Motor neuron (in vitro differentiated cells): ENCODE measurements around the gene SCARF2. TPM values are rescaled to one million over a fixed set of nuclear protein-coding genes. Genes with fewer than 3 reads are reported as not detected.
"Not testable (repeated sequence)": the region's sequence is repeated elsewhere in the genome, so short reads cannot be mapped to it uniquely, and the experiment has no call there.

Experiments used
- ATAC-seq, 8 experiments: fragments of 200-7000 bp; cut with Tn5 transposase; replicated peaks in 6 of 8; 2 replicates each; pipeline ENCODE4 v1.8.0; 2021; ENCODE audit warnings: mild to moderate bottlenecking in 8 of 8, moderate library complexity in 8 of 8
- H3K27ac ChIP-seq, 2 donors: fragments of 250-450 bp; sonication (Bioruptor Pico); 2 replicates each; pipeline ENCODE4 v1.9.0; 2021; ENCODE audit warnings: antibody characterized with exemption in 2 of 2, mild to moderate bottlenecking in 2 of 2, moderate library complexity in 1 of 2
- H3K4me1 ChIP-seq, 2 donors: fragments of 250-450 bp; sonication (Bioruptor Pico); replicated peaks in 1 of 2; 2 replicates each; pipeline ENCODE4 v1.6.1; 2021; ENCODE audit warnings: antibody characterized with exemption in 2 of 2, mild to moderate bottlenecking in 2 of 2, moderate library complexity in 1 of 2
- H3K4me3 ChIP-seq, 5 donors: fragments of 250-450 bp; sonication (Bioruptor Pico); 2 replicates each; pipeline ENCODE4 v1.9.0; 2021; ENCODE audit warnings: antibody characterized with exemption in 5 of 5, mild to moderate bottlenecking in 5 of 5, moderate library complexity in 4 of 5
- WGBS, 10 experiments: fragments of 450-650 bp; shearing (Covaris generic); methylation state at CpG; one replicate each; pipeline ENCODE4 v1.0.0; 2022; 5-methylcytosine and 5-hydroxymethylcytosine counted together
- in situ Hi-C, 9 experiments: fragments of 400-800 bp; cut with MboI; loops; one replicate each; pipeline ENCODE4 v1.15.0; 2021; ENCODE audit warnings: low sequenced_read_pairs in 9 of 9, low pct_unique_long_range_greater_than_20kb in 2 of 9; ENCODE audit not compliant: unreplicated experiment in 9 of 9
- total RNA-seq, 8 experiments: library from RNA; unstranded; fragments of 300-600 nt; gene quantifications; 2 replicates each; pipeline versions ENCODE4 v1.2.3 to v1.2.4, GENCODE V29; 2022

SCARF2 gene
- total RNA-seq, 8 experiments from 2014 or later: 1.6 to 21.3 (median 4.6) TPM

DNA sequence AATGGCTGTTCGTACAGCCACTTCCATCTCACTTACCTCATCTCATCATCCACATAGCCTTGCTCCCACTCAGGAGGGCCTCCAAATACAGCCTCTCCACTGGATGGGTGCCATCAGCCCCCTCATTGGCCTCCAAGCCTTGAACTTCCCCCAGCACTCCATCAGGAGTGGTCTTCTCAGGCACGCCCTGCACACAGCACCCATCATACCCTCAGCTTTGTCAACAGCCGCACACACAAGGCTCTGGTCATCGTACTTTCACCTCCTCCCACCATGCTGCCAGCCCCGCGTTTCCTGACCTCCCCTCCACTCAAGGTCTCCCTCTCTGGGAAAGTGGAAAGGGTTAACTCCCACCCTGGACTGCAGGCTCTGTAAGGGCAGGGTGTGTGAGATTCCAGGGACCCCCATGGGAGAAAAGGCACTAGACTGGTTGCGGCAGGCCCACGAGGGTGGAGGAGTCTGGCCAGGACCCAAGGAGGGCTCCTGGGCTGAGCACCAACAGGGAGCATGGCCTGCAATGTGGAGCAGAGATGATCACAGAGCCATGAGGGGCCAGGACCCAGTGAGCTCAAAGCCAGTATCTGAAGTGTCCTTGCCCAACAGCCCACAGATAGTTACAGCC lies 21.0 kb upstream of the SCARF2 start:
- no peak for ATAC-seq
- Histone ChIP-seq H3K4me3 (no peak overlapping the region), H3K4me1 (peaks cover 2 to 6% of the 10 kb centered on the region in 2 donors), H3K27ac (no peak overlapping the region)
- in situ Hi-C loops: loop anchor here in 2 of 9 experiments (25.0 kb wide), 1 partner anchor 296 kb away; the partner anchor contains the start of gene CCDC188 (in 2 of the 2)
- 46 to 100% (median 75%) methylated on average over 2 to 5 of the region's 8 CpGs; no CpG with 5 or more reads in 5 of the 10 experiments for WGBS, 10 experiments

DNA sequence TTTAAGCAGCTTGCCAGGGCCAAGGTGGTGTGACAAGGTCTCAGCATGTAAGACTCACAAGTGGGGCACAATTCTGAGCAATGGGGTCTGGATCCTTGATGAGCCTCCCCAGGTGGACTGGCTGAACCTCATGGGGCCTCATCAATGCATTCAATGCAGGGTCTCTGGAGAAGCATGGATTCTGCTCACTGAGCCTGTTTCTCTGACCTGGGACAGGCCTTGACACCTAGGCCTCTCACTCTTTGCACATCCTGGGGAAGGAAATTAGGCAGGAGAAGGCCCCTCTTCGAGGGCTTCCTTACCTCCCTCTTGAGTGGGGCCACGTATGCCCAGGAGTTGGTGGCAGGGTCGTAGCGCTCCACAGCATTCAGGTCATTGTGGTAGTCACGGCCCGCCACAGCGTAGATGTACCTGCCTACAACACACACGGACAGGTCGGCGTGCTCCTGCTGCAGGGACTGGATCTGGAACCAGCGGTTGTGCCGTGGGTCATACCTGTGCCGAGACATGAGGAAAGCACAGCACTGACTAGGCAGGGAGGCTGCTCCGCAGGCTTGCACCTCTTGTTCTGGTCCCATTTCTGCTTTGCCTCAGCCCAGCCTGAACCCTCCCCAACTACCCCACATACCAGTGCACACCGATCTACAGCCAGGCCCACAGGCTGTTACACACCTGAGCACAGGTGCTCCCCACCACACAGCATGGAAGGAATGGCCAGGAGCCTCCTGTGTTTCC lies 20.0 kb upstream of the SCARF2 start:
- Histone ChIP-seq H3K4me1 (peaks cover 2 to 6% of the 10 kb centered on the region in 2 donors), H3K4me3 (no peak overlapping the region), H3K27ac (no peak overlapping the region)
- WGBS, 10 experiments: 100% methylated on average over 1 to 4 of the region's 15 CpGs; no CpG with 5 or more reads in 7 of the 10 experiments
- no peak for ATAC-seq
- in situ Hi-C loops: loop anchor here in 2 of 9 experiments (25.0 kb wide), 1 partner anchor 295 kb away; the partner anchor contains the start of gene CCDC188 (in 2 of the 2)

DNA sequence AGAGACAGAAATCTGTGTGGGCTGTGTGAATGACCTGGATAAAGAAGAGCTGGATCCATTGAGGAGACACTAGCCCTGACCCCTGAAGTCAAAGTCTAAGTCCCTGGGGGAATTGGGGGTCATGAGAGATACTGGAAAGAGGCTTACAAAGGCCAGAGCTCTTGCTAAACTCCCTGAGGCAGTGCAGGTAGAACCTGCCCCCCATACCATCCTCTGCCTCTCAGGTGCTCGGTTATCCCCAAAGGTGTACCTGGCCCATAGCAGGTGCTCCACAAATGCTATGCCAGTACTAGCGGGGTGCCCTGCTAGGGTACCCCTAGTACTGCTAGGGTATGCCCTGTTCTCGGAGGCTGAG lies 19.1 kb upstream of the SCARF2 start:
- Histone ChIP-seq H3K27ac (peak overlapping the region in 1 of 2 donors; percentile 9), H3K4me3 (no peak overlapping the region), H3K4me1 (peaks cover 2 to 6% of the 10 kb centered on the region in 2 donors)
- WGBS, 10 experiments: 71 to 92% (median 80%) methylated on average over 1 to 3 of the region's 3 CpGs; no CpG with 5 or more reads in 5 of the 10 experiments
- ATAC-seq: peak in 1 of 8 experiments; percentile 16
- in situ Hi-C loops: loop anchor here in 2 of 9 experiments (25.0 kb wide), 1 partner anchor 294 kb away; the partner anchor contains the start of gene CCDC188 (in 2 of the 2)

DNA sequence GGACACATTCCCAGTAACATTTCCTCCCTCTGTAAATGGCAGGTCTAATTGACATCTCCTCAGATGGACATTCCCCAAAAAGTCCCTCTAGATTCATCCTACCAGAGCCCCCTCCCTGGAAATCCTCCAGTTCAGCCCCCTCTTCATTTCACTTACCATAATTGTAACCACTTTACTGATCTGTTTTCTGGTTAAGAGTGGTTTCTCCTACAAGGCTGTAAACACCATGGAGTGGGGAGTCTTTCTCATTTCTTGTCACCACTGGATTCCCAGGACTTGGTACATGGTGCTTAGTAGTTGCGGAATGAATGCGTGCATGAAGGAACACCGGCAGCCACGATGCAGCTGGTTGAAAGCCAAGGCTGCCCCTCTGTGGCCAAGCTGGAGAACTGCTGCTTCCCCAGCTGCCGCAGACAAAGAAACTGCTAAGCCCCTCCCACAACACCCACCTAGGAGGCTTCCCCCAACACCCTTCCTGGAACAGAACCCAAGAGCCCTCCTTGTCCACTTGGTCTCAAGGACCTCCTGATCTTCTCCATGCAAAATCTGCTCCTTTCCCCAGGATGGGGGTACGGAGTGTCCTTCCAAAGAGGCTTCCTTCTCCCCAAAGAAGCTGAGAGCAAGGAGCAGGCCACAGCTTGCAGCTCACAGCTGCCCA lies 18.6 kb upstream of the SCARF2 start:
- Histone ChIP-seq H3K4me3 (no peak overlapping the region), H3K27ac (peak overlapping the region in 1 of 2 donors; percentile 18), H3K4me1 (peaks cover 2 to 6% of the 10 kb centered on the region in 2 donors)
- ATAC-seq: peak; percentile 86 to 97 (median 90)
- 100% methylated on average over 1 of the region's 6 CpGs; no CpG with 5 or more reads in 9 of the 10 experiments for WGBS, 10 experiments
- in situ Hi-C loops: loop anchor here in 2 of 9 experiments (25.0 kb wide), 1 partner anchor 294 kb away; the partner anchor contains the start of gene CCDC188 (in 2 of the 2)

DNA sequence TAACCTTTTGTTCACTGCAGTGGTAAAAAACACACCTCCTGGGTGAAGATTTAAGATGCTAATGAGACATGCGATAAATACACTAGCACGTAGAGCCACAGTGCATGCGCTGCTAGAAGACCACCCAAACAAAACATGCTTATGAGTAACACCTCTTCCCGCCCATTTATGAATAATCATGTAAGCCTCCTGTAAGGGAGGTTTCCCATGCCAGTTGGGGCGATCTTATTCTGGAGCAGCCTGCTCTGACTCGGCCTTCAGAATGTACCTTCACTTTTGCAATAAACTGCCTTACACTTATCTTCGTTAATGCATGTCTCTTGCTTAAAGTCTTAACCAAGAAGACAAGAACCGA lies 18.1 kb upstream of the SCARF2 start:
- WGBS, 10 experiments: 16 to 93% (median 73%) methylated on average over 1 to 7 of the region's 8 CpGs; no CpG with 5 or more reads in 2 of the 10 experiments
- Histone ChIP-seq H3K27ac (no peak overlapping the region), H3K4me1 (peaks cover 2 to 6% of the 10 kb centered on the region in 2 donors), H3K4me3 (no peak overlapping the region)
- in situ Hi-C loops: loop anchor here in 2 of 9 experiments (25.0 kb wide), 1 partner anchor 293 kb away; the partner anchor contains the start of gene CCDC188 (in 2 of the 2)
- peak in 3 of 8 experiments; percentile 29 to 74 (median 46) for ATAC-seq

DNA sequence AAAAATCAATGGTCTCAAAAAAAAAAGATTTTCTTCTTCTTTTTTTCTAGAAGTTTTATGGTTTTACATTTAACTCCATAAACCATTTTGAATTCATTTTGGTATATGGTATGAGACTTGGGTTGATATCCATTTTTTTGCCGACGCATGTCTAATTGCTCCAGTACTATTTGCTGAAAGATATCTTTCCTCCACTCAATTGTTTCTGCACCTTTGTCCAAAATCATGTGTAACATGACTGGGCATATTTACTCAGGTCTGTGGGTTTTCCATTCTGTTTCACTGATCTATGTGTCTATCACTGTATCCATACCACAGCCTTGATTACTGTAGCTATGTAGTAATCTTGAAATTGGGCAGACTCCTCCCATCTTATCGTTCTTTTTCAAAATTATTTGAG lies 15.6 kb upstream of the SCARF2 start:
- in situ Hi-C loops: loop anchor here in 2 of 9 experiments (25.0 kb wide), 1 partner anchor 291 kb away; the partner anchor contains the start of gene CCDC188 (in 2 of the 2)
- H3K4me3 ChIP-seq: no peak overlapping the region
- 80 to 100% (median 100%) methylated on average over 1 to 3 of the region's 3 CpGs; no CpG with 5 or more reads in 2 of the 10 experiments for WGBS, 10 experiments
- ATAC-seq: no peak
- peaks cover 2 to 3% of the 10 kb centered on the region in 2 donors for H3K4me1 ChIP-seq
- H3K27ac ChIP-seq: no peak overlapping the region

DNA sequence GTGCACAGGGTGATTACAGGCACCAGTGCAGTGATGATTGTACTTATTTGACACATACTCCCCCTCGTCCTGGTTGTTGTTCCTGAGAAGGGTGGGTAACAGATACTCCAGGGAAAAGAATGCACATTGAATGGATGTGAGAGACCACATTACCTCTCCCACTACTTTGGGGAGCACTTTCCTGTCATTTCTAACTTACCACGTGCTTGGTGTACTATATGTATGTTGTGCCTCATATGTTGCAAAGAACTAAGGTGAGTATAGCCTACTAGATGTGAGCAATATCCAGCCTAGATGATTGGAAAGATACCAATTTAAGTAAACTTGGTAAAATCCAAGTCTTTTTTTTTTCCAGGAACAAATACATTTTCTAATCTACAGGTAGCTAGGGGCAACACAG lies 14.3 kb upstream of the SCARF2 start:
- ATAC-seq: no peak
- 40 to 100% (median 90%) methylated on average over 1 to 2 of the region's 2 CpGs; no CpG with 5 or more reads in 7 of the 10 experiments for WGBS, 10 experiments
- Histone ChIP-seq H3K27ac (no peak overlapping the region), H3K4me3 (no peak overlapping the region), H3K4me1 (peaks cover 6% of the 10 kb centered on the region in 2 donors)
- in situ Hi-C loops: loop anchor here in 2 of 9 experiments (25.0 kb wide), 1 partner anchor 290 kb away; the partner anchor contains the start of gene CCDC188 (in 2 of the 2)

DNA sequence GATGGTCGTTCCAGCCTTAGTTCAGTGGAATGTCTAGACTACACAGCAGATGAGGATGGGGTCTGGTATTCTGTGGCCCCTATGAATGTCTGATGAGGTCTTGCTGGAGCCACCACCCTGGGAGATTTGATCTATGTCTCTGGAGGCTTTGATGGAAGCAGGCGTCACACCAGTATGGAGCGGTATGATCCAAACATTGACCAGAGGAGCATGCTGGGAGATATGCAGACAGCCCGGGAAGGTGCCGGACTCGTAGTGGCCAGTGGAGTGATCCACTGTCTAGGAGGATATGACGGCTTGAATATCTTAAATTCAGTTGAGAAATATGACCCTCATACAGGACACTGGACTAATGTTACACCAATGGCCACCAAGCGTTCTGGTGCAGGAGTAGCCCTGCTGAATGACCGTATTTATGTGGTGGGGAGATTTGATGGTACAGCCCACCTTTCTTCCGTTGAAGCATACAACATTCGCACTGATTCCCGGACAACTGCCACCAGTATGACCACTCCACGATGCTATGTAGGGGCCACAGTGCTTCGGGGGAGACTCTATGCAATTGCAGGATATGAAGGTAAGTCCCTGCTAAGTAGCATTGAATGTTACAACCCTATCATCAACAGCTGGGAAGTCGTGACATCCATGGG lies 13.6 kb upstream of the SCARF2 start:
- WGBS, 10 experiments: 63 to 100% (median 96%) methylated on average over 1 to 7 of the region's 15 CpGs; no CpG with 5 or more reads in 2 of the 10 experiments
- not testable (repeated sequence) for ATAC-seq, H3K27ac ChIP-seq, H3K4me1 ChIP-seq, H3K4me3 ChIP-seq
- in situ Hi-C loops: loop anchor here in 2 of 9 experiments (25.0 kb wide), 1 partner anchor 289 kb away; the partner anchor contains the start of gene CCDC188 (in 2 of the 2)

DNA sequence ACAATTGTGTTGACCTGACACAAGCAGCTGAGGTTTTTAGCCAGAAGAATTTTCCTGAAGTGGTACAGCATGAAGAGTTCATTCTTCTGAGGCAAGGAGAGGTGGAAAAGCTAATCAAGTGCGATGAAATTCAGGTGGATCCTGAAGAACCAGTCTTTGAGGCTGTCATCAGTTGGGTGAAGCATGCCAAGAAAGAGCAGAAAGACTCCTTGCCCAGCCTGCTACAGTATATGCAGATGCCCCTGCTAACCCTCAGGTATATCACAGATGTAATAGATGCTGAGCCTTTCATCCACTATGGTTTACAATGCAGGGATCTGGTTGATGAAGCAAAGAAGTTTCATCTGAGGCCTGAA lies 12.9 kb upstream of the SCARF2 start:
- WGBS, 10 experiments: 88 to 100% (median 100%) methylated on average over 1 of the region's 1 CpG; no CpG with 5 or more reads in 7 of the 10 experiments
- no peak for ATAC-seq
- in situ Hi-C loops: loop anchor here in 2 of 9 experiments (25.0 kb wide), 1 partner anchor 288 kb away; the partner anchor contains the start of gene CCDC188 (in 2 of the 2)
- Histone ChIP-seq H3K4me1 (peaks cover 4 to 6% of the 10 kb centered on the region in 2 donors), H3K4me3 (no peak overlapping the region), H3K27ac (no peak overlapping the region)

DNA sequence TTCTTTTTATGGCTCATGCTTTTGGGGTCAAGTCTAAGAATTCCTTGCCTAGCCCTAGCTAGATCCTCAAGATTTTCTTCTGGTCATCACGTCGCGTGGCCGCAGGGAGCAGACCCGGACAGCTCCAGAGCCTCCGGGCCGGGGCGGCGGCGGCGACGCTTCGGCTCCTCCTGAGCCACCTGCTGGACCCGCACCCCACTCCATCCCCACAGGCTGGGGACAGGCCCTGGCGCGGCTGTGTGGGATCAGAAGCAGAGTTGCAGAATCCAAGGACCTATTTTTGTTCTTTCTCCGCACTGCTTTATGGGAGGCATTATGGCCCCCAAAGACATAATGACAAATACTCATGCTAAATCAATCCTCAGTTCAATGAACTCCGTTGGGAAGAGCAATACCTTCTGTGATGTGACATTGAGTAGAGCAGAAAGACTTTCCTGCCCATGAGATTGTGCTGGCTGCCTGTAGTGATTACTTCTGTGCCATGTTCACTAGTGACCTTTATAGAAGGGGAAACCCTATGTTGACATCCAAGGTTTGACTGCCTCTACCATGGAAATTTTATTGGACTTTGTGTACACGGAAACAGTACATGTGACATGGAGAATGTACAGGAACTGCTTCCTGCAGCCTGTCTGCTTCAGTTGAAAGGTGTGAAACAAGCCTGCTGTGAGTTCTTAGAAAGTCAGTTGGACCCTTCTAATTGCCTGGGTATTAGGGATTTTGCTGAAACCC lies 12.4 kb upstream of the SCARF2 start:
- Histone ChIP-seq H3K27ac (peak overlapping the region in 1 of 2 donors; percentile 5), H3K4me3 (no peak overlapping the region), H3K4me1 (peaks cover 4 to 6% of the 10 kb centered on the region in 2 donors)
- WGBS, 10 experiments: 70 to 100% (median 98%) methylated on average over 5 to 19 of the region's 19 CpGs; no CpG with 5 or more reads in 3 of the 10 experiments
- no peak for ATAC-seq
- in situ Hi-C loops: loop anchor here in 2 of 9 experiments (25.0 kb wide), 1 partner anchor 288 kb away; the partner anchor contains the start of gene CCDC188 (in 2 of the 2)

DNA sequence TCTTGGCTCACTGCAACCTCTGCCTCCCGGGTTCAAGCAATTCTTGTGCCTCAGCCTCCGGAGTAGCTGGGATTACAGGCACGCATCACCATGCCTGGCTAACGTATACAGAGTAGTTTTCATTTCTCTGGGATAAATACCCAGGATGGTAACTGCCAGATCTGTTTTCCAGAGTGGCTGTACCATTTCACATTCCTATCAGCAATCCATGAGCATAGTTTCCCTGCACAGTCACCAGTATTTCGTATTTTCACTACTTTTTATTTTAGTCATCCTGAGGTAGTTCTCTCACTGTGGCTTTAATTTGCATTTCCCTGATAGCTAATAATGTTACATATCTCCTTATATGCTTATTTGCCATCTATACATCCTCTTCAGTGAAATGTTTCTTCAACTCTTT lies 11.0 kb upstream of the SCARF2 start:
- Histone ChIP-seq H3K27ac (no peak overlapping the region), H3K4me3 (no peak overlapping the region), H3K4me1 (peaks cover 4 to 6% of the 10 kb centered on the region in 2 donors)
- ATAC-seq: no peak
- in situ Hi-C loops: no loop called here
- WGBS, 10 experiments: 17 to 100% (median 82%) methylated on average over 1 to 5 of the region's 5 CpGs
